Endothelial cell of umbilical vein (primary cell): ENCODE results near the gene RIT2. TPM values are rescaled to one million over a fixed set of nuclear protein-coding genes. Genes with fewer than 3 reads are reported as not detected.

Experiments
- BruUV-seq: library from RNA; stranded (reverse); fragments of 400-500 nt; replicated peaks from 2 replicates; lab custom pipeline; 2021; lab: Mats Ljungman, UMichigan
- CTCF ChIA-PET: fragments of 300-600, 350-600 bp; sonication (Branson Sonifier 250); formaldehyde crosslinking; loops from one replicate; lab custom pipeline; 2021; ENCODE audit warnings: antibody characterized with exemption, inconsistent platforms; lab: Charles Lee
- POLR2A ChIA-PET: fragments of 300-600, 350-600 bp; sonication (Branson Sonifier 250); formaldehyde crosslinking; loops from one replicate; lab custom pipeline; 2021; ENCODE audit warnings: antibody characterized with exemption, inconsistent platforms; lab: Charles Lee
- DNase-seq: peaks from one replicate; pipeline ENCODE4 v3.0.0-alpha.2; 2011; ENCODE audit warnings: low read depth, low spot score
- FAIRE-seq: peaks from 2 replicates; lab custom pipeline; 2011; peaks lifted over from hg19 to GRCh38; lab: Jason Lieb, UNC
- H2AFZ ChIP-seq: 2 replicates; pipeline ENCODE4 v1.6.0; 2012; ENCODE audit warnings: low read depth, low read length, control low read depth, inconsistent platforms
- H3K27ac ChIP-seq: 2 replicates; pipeline ENCODE4 v1.5.1; 2011; ENCODE audit warnings: low read depth, mild to moderate bottlenecking, control low read depth, low read length, moderate library complexity; ENCODE audit not compliant: insufficient read depth
- H3K27me3 ChIP-seq, 2 experiments: 2 replicates each; pipeline versions ENCODE4 v1.6.0 to v1.6.1; 2011; ENCODE audit warnings: low read length in 2 of 2, mixed read lengths in 1 of 2; ENCODE audit not compliant: control insufficient read depth in 2 of 2, insufficient read depth in 2 of 2
- H3K36me3 ChIP-seq, 2 experiments: 2 replicates in 1 of 2; 3 replicates in 1 of 2; pipeline ENCODE4 v1.5.1; 2011; ENCODE audit warnings: low read length in 2 of 2, mild to moderate bottlenecking in 1 of 2, moderate library complexity in 1 of 2; ENCODE audit not compliant: control insufficient read depth in 2 of 2, insufficient read depth in 2 of 2; ENCODE audit errors: extremely low read depth in 1 of 2
- H3K4me1 ChIP-seq: 3 replicates; pipeline ENCODE4 v1.5.1; 2011; ENCODE audit warnings: mild to moderate bottlenecking, low read length; ENCODE audit not compliant: control insufficient read depth, insufficient read depth; ENCODE audit errors: extremely low read depth
- H3K4me2 ChIP-seq: 2 replicates; pipeline ENCODE4 v1.6.1; 2011; ENCODE audit warnings: low read length, control low read depth, mixed read lengths; ENCODE audit not compliant: insufficient read depth
- H3K4me3 ChIP-seq, 3 experiments: fragments of 200-600 bp in 1 of 3; sonication (generic), shearing (Covaris generic) in 1 of 3; replicated peaks in 1 of 3; 2 replicates each; pipeline ENCODE4 v1.5.1; 2011 to 2016; ENCODE audit warnings: control low read depth in 3 of 3, low read length in 3 of 3, mild to moderate bottlenecking in 2 of 3, inconsistent platforms in 1 of 3, low read depth in 1 of 3, moderate library complexity in 1 of 3; ENCODE audit not compliant: insufficient read depth in 1 of 3
- H3K79me2 ChIP-seq: 2 replicates; pipeline ENCODE4 v1.6.0; 2012; ENCODE audit warnings: low read length, inconsistent platforms; ENCODE audit not compliant: control insufficient read depth, insufficient read depth
- H3K9ac ChIP-seq: replicated peaks from 2 replicates; pipeline ENCODE3; 2011; ENCODE audit warnings: low read length, control low read depth; ENCODE audit not compliant: insufficient read depth; ENCODE audit errors: extremely low read depth
- H3K9me1 ChIP-seq: replicated peaks from 3 replicates; pipeline ENCODE4 v1.6.0; 2011; ENCODE audit warnings: mild to moderate bottlenecking, low read length; ENCODE audit not compliant: control insufficient read depth, insufficient read depth; ENCODE audit errors: extremely low read depth
- H3K9me3 ChIP-seq: replicated peaks from 2 replicates; pipeline ENCODE4 v1.5.1; 2012; ENCODE audit warnings: low read length, inconsistent platforms; ENCODE audit not compliant: control insufficient read depth, insufficient read depth
- H4K20me1 ChIP-seq: replicated peaks from 2 replicates; pipeline ENCODE3; 2011; ENCODE audit warnings: mild to moderate bottlenecking, low read length; ENCODE audit not compliant: control insufficient read depth, insufficient read depth; ENCODE audit errors: extremely low read depth
- EZH2 ChIP-seq: IDR thresholded peaks from 2 replicates; pipeline ENCODE4 v1.6.1; 2012; ENCODE audit warnings: borderline replicate concordance, low read depth, mild to moderate bottlenecking, moderate library complexity, low read length, inconsistent platforms; ENCODE audit not compliant: severe bottlenecking
- FOS ChIP-seq: IDR thresholded peaks from 2 replicates; pipeline ENCODE4 v1.6.1; 2011; ENCODE audit warnings: mild to moderate bottlenecking, low read length, moderate library complexity, borderline replicate concordance; ENCODE audit not compliant: insufficient read depth
- GATA2 ChIP-seq: IDR thresholded peaks from 2 replicates; pipeline ENCODE4 v1.7.0; 2011; ENCODE audit warnings: low read depth, mild to moderate bottlenecking, moderate library complexity, mixed read lengths, low read length; ENCODE audit not compliant: insufficient read length, insufficient read depth
- JUN ChIP-seq: IDR thresholded peaks from 2 replicates; pipeline ENCODE4 v1.6.1; 2011; ENCODE audit warnings: borderline replicate concordance, low read depth; ENCODE audit not compliant: insufficient read length, insufficient read depth
- MAX ChIP-seq: IDR thresholded peaks from 2 replicates; pipeline ENCODE4 v1.6.1; 2011; ENCODE audit not compliant: insufficient read depth, insufficient read length
- MYC ChIP-seq: IDR thresholded peaks from one replicate; pipeline ENCODE4 v1.6.1; 2011; ENCODE audit warnings: mild to moderate bottlenecking, low read depth, low read length
- POLR2A ChIP-seq: IDR thresholded peaks from 2 replicates; pipeline ENCODE4 v1.6.1; 2012; ENCODE audit warnings: low read depth, mild to moderate bottlenecking, control low read depth, low read length
- POLR2AphosphoS5 ChIP-seq: IDR thresholded peaks from 2 replicates; pipeline ENCODE4 v1.6.1; 2012; ENCODE audit warnings: low read depth, mild to moderate bottlenecking, control low read depth, low read length, moderate library complexity; ENCODE audit not compliant: insufficient read depth
- dilution Hi-C: fragments of 300-500 bp; cut with MboI; formaldehyde crosslinking; loops from one replicate; pipeline ENCODE4 v1.15.0; 2019; ENCODE audit warnings: low sequenced_read_pairs; ENCODE audit not compliant: extremely low pct_ligation_motif_present
- intact Hi-C: fragments of 100-400 bp; cut with micrococcal nuclease; formaldehyde crosslinking; loops from one replicate; pipeline ENCODE4 v1.10.0; 2022
- polyA plus RNA-seq, 4 experiments: library from polyadenylated mRNA; depleted of rRNA in 3 of 4; stranded (reverse) in 3 of 4; unstranded in 1 of 4; fragments of >200 nt; gene quantifications; 2 replicates each; pipeline versions ENCODE4 v1.2.1 to v1.2.3, GENCODE V29; 2011 to 2012; ENCODE audit warnings: missing spikeins in 1 of 4
- total RNA-seq: library from RNA; stranded (reverse); gene quantifications from 2 replicates; pipeline ENCODE4 v1.2.3, GENCODE V29; 2021
- TF ChIP-seq, protein P1 (sequence below), 2 donors: IDR thresholded peaks; 1 replicate in 1 of 2; 2 replicates in 1 of 2; pipeline ENCODE4 v1.5.1; 2011; ENCODE audit warnings: low read length in 2 of 2, mild to moderate bottlenecking in 2 of 2, moderate library complexity in 2 of 2, control low read depth in 1 of 2, inconsistent platforms in 1 of 2, low read depth in 1 of 2; ENCODE audit not compliant: insufficient read depth in 1 of 2; ENCODE audit errors: extremely low read depth in 1 of 2

The RIT2 gene
- total and polyA plus RNA-seq, 2 donors (not counting 3 experiments of a cell fraction or from before 2014, with no cell fraction given) = not detected

DNA sequence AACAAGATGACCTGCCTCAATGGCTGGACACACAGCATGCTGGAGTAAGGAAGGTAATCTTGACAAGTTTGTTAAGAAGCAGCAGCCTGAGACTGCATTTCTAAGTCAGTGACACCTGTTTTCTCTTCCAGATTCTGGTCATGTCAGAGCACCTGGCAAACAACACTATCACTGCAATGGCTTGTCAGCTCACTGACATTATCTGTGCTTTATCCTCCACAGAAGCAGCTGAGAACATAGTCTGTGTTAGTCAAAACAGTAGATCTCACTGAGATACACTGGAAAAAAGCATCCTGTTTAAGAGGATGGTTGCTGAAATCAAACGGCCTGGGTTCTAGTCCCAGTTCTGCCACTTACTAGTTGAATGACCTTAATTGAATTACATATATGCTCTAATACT, 355.2 kb downstream of the RIT2 start:
- Histone ChIP-seq H4K20me1 (no peaks in the 10 kb centered on the region), H3K9me1 (no peaks in the 10 kb centered on the region), H3K27ac (no peak overlapping the region), H3K9me3 (no peaks in the 10 kb centered on the region), H3K27me3 (no peaks in the 10 kb centered on the region), H3K36me3 (no peaks in the 10 kb centered on the region), H2AFZ (no peak overlapping the region), H3K79me2 (no peaks in the 10 kb centered on the region), H3K4me3 (no peak overlapping the region), H3K9ac (no peak overlapping the region), H3K4me2 (no peak overlapping the region), H3K4me1 (no peaks in the 10 kb centered on the region)
- ChIA-PET CTCF (no interaction called here), POLR2A (no interaction called here)
- no peak for DNase-seq
- dilution Hi-C loops = no loop called here
- no peak for TF ChIP-seq POLR2A
- no peak for TF ChIP-seq POLR2AphosphoS5
- no peak for TF ChIP-seq FOS
- TF ChIP-seq JUN = no peak
- no peak for TF ChIP-seq GATA2
- no peak for TF ChIP-seq MYC
- TF ChIP-seq, protein P1, sequence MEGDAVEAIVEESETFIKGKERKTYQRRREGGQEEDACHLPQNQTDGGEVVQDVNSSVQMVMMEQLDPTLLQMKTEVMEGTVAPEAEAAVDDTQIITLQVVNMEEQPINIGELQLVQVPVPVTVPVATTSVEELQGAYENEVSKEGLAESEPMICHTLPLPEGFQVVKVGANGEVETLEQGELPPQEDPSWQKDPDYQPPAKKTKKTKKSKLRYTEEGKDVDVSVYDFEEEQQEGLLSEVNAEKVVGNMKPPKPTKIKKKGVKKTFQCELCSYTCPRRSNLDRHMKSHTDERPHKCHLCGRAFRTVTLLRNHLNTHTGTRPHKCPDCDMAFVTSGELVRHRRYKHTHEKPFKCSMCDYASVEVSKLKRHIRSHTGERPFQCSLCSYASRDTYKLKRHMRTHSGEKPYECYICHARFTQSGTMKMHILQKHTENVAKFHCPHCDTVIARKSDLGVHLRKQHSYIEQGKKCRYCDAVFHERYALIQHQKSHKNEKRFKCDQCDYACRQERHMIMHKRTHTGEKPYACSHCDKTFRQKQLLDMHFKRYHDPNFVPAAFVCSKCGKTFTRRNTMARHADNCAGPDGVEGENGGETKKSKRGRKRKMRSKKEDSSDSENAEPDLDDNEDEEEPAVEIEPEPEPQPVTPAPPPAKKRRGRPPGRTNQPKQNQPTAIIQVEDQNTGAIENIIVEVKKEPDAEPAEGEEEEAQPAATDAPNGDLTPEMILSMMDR (IDR thresholded peaks at IDR 0.05; ENCODE audit: extremely low read depth in 1 of 2, insufficient read depth in 1 of 2, low read depth in 1 of 2, low read length in 2 of 2) = no peak
- no peak for TF ChIP-seq EZH2
- no peak for TF ChIP-seq MAX
- no TSS peak for BruUV-seq
- intact Hi-C loops = no loop called here
- no peak for FAIRE-seq
